Inflammatory macrophage (primary cell): Measurements from ENCODE around the gene HAUS6.
A peak's percentile ranks its signal among the peaks of the same experiment; 100 is the strongest.
"Not testable (repeated sequence)": the region's sequence is repeated elsewhere in the genome, so short reads cannot be mapped to it uniquely, and the experiment has no call there.

Experiments used
- DNase-seq, 2 donors: peaks; one replicate each; pipeline ENCODE4 v3.0.0-alpha.2; 2020 to 2022

Gene HAUS6

GRCh38 chr9:19032406-19032805, 70.3 kb downstream of the HAUS6 start:
- no peak for DNase-seq

- no peak for DNase-seq
Measured at GRCh38 chr9:19030899-19031298, 71.8 kb downstream of the HAUS6 start.

- peak; percentile 42 to 61 for DNase-seq
Measured at GRCh38 chr9:19028835-19029451, 73.8 kb downstream of the HAUS6 start.

- no peak for DNase-seq
Measured at GRCh38 chr9:19027825-19028224, 74.9 kb downstream of the HAUS6 start.

GRCh38 chr9:19026375-19026774, 76.3 kb downstream of the HAUS6 start:
- DNase-seq = no peak

GRCh38 chr9:19023078-19023477, 79.6 kb downstream of the HAUS6 start:
- no peak for DNase-seq

GRCh38 chr9:19022206-19022605, 80.5 kb downstream of the HAUS6 start:
- no peak for DNase-seq

- DNase-seq = not testable (repeated sequence)
Measured at GRCh38 chr9:19021649-19022048, 81.1 kb downstream of the HAUS6 start.

GRCh38 chr9:19020886-19021455, 81.7 kb downstream of the HAUS6 start:
- no peak for DNase-seq

GRCh38 chr9:19018201-19018600, 84.5 kb downstream of the HAUS6 start:
- no peak for DNase-seq

- DNase-seq = no peak
Measured at GRCh38 chr9:19009391-19009965, 93.2 kb downstream of the HAUS6 start.
